ENCODE data around the gene RELA. TPM values are rescaled to one million over a fixed set of nuclear protein-coding genes. Genes with fewer than 3 reads are reported as not detected.

The RELA gene
- total RNA-seq = 77.4 and 79.7 TPM in 2 replicates
- long read RNA-seq, partial matches to known transcripts = 1 of 7 reads
- long read RNA-seq, other reads (novel, unspliced or antisense) = 6 of 7 reads

DNA sequence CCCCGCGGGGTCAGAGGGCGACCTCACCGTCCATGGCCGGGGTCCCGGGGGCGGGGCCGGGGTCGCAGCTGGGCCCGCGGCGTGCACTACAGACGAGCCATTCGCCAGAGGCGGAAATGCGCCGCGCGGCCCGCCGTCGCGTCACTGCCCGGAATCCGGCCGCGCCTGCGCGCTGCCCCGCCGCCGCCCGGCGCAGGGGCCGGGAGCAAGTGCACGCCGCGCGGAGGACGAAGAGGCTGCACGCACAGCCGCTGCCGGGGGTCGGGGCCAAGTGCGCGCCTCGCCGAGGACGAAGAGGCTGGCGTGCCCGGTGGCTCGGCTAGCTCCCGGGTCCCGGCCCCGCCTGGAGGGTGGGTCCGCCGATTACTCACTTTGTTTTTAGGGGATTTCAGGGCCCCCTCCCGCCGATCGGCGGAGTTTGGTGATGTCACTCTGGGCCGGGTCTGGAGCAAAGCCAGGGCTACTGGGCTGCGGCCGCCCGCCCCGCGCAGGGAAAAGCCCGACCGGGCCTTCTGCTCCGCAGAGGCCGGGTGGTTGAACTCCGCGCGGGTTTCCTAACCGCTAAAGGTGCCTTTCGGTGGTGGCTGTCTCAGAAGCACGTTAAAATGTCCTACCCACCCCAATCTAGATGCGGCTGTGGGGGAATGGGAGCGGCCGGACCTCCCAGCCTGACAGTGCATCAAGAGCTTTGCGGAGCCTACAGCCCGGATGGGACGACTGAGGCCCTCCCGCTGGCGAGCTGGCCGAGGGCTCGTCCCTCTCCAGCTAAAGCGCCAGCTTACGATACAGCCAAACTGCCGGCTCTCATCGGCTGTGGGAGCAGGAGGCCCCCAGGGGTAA, at the start of gene RELA:
Gene RELA (minus strand): TSS at position 118 of the 840 bp plus-strand sequence. CDS start 84 bp downstream, at position 34.
- H3K4me3 Mint-ChIP-seq (ENCODE audit: unreplicated experiment) = peak within 1 kb of the TSS; percentile 85
- TF ChIP-seq, protein P1, sequence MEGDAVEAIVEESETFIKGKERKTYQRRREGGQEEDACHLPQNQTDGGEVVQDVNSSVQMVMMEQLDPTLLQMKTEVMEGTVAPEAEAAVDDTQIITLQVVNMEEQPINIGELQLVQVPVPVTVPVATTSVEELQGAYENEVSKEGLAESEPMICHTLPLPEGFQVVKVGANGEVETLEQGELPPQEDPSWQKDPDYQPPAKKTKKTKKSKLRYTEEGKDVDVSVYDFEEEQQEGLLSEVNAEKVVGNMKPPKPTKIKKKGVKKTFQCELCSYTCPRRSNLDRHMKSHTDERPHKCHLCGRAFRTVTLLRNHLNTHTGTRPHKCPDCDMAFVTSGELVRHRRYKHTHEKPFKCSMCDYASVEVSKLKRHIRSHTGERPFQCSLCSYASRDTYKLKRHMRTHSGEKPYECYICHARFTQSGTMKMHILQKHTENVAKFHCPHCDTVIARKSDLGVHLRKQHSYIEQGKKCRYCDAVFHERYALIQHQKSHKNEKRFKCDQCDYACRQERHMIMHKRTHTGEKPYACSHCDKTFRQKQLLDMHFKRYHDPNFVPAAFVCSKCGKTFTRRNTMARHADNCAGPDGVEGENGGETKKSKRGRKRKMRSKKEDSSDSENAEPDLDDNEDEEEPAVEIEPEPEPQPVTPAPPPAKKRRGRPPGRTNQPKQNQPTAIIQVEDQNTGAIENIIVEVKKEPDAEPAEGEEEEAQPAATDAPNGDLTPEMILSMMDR (IDR thresholded peaks at IDR 0.05) = no peak
- H3K9me3 Mint-ChIP-seq (ENCODE audit: unreplicated experiment) = no peaks in the 10 kb centered on the region
- peaks cover 21% of the 10 kb centered on the region for H3K4me1 Mint-ChIP-seq (ENCODE audit: unreplicated experiment)
- no peaks in the 10 kb centered on the region for H3K27me3 Mint-ChIP-seq (ENCODE audit: unreplicated experiment)
- peaks cover 25% of the 10 kb centered on the region for H3K36me3 Mint-ChIP-seq (ENCODE audit: unreplicated experiment)
- peak within 1 kb of the TSS; percentile 98 for H3K27ac Mint-ChIP-seq (ENCODE audit: unreplicated experiment)
- DNase-seq (ENCODE audit: extremely low spot score, unreplicated experiment) = peak; percentile 99

DNA sequence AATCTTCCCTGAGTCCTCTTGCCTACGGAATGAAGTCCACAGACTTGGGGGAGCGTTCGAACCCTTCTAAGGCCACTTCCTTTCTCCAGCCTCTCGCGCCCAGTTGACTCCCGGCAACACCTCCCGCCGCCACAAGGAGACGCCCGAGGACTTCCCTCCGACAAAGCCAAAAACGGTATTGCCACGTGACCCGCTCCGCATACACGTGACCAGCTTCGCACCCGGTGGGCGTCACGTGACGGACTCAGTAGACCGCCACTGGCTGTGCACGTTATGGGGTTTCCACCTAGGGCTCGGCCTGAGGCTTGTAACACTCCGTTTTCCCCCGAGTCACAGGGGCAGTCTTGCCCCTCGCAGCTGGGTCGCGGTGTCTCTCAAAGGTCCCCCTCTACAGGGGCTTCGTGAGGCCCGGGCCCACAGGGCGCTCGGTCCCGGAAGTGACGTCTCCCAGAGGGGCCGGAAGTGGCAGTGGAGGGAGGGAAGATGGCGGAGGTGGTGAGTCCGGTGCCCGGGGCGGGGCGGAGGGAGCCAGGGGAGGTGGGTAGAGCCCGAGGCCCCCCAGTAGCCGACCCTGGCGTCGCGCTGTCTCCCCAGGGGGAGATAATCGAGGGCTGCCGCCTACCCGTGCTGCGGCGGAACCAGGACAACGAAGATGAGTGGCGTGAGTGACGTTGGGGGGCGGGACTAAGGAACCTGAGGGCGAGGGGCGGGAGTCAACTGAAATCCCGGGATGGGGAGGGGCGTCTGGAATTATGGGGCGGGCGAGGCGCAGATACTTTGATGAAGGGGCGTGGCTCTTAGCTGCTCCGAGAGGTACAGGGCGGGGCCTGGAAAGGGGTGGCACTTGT, 49.3 kb upstream of the RELA start, which contains the start of gene KAT5:
Gene KAT5 (plus strand): TSS at position 468 of the 848 bp plus-strand sequence. CDS start 16 bp downstream, at position 484.
- DNase-seq (ENCODE audit: extremely low spot score, unreplicated experiment) = peak; percentile 99
- Mint-ChIP-seq H3K9me3 (ENCODE audit: unreplicated experiment) (no peaks in the 10 kb centered on the region), H3K27me3 (ENCODE audit: unreplicated experiment) (no peaks in the 10 kb centered on the region), H3K4me1 (ENCODE audit: unreplicated experiment) (peaks cover 15% of the 10 kb centered on the region), H3K36me3 (ENCODE audit: unreplicated experiment) (peaks cover 20% of the 10 kb centered on the region), H3K27ac (ENCODE audit: unreplicated experiment) (peak within 1 kb of the TSS; percentile 100), H3K4me3 (ENCODE audit: unreplicated experiment) (peak within 1 kb of the TSS; percentile 92)
- TF ChIP-seq, protein P1 (IDR thresholded peaks at IDR 0.05) = peak; percentile 95

DNA sequence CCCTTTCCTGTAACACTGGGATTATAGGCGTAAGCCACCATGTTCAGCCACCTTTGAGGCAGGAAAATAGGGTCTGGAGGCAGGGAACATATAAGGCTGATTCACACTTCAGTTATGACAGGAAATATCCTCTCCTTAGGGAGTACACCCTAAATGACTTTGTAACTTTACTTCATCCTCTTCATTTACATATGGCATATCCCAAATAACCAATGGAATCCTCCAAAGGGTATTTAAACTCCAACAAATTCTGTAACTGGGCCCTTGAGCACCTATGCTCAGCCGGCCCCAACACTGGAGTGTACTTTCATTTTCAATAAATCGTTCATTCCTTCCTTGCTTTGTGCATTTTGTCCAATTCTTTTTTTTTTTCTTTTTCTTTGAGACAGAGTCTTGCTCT, 47.7 kb upstream of the RELA start:
- TF ChIP-seq, protein P1 (IDR thresholded peaks at IDR 0.05) = no peak
- peaks cover 6% of the 10 kb centered on the region for H3K27me3 Mint-ChIP-seq (ENCODE audit: unreplicated experiment)
- no peak overlapping the region for H3K27ac Mint-ChIP-seq (ENCODE audit: unreplicated experiment)
- peaks cover 15% of the 10 kb centered on the region for H3K36me3 Mint-ChIP-seq (ENCODE audit: unreplicated experiment)
- DNase-seq (ENCODE audit: extremely low spot score, unreplicated experiment) = no peak
- peaks cover 18% of the 10 kb centered on the region for H3K4me1 Mint-ChIP-seq (ENCODE audit: unreplicated experiment)
- H3K9me3 Mint-ChIP-seq (ENCODE audit: unreplicated experiment) = no peaks in the 10 kb centered on the region
- no peak overlapping the region for H3K4me3 Mint-ChIP-seq (ENCODE audit: unreplicated experiment)

DNA sequence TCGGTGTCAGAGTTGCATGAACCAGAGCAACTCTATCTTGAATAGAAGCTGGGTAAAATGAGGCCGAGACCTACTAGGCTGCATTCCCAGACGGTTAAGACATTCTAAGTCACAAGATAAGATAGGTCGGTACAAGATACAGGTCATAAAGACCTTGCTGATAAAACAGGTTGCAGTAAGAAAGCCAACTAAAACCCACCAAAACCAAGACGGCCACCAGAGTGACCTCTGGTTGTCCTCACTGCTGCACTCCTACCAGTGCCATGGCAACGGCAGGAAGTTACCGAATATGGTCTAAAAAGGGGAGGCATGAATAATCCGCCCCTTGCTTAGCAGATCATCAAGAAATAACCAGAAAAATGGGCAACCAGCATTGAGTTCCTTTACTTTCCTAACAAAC, 46.9 kb upstream of the RELA start:
- H3K4me3 Mint-ChIP-seq (ENCODE audit: unreplicated experiment) = no peak overlapping the region
- no peaks in the 10 kb centered on the region for H3K9me3 Mint-ChIP-seq (ENCODE audit: unreplicated experiment)
- no peak for DNase-seq (ENCODE audit: extremely low spot score, unreplicated experiment)
- H3K27ac Mint-ChIP-seq (ENCODE audit: unreplicated experiment) = no peak overlapping the region
- H3K4me1 Mint-ChIP-seq (ENCODE audit: unreplicated experiment) = peaks cover 18% of the 10 kb centered on the region
- H3K27me3 Mint-ChIP-seq (ENCODE audit: unreplicated experiment) = peaks cover 7% of the 10 kb centered on the region
- TF ChIP-seq, protein P1 (IDR thresholded peaks at IDR 0.05) = no peak
- peaks cover 9% of the 10 kb centered on the region for H3K36me3 Mint-ChIP-seq (ENCODE audit: unreplicated experiment)

Data from osteocyte (in vitro differentiated cells).